HepG2 (cell line): Measurements from ENCODE around the gene CUL5. TPM values are rescaled to one million over a fixed set of nuclear protein-coding genes. Genes with fewer than 3 reads are reported as not detected.

Experiments used
- ATAC-seq: fragments of 200-7000 bp; cut with Tn5 transposase; 3 replicates; pipeline ENCODE4 v1.9.1; 2020; ENCODE audit warnings: mild to moderate bottlenecking, moderate library complexity
- BruUV-seq: library from RNA; stranded (reverse); fragments of 400-500 nt; replicated peaks from 2 replicates; lab custom pipeline; 2021; lab: Mats Ljungman, UMichigan
- CTCF ChIA-PET: fragments of 300-600 bp; formaldehyde crosslinking; extraction: SDS; loops from one replicate; lab custom pipeline; 2021; ENCODE audit warnings: low total read pairs, inconsistent platforms, low intra/inter-chr PET ratio; lab: Yijun Ruan, JAX
- POLR2A ChIA-PET: fragments of 350-600 bp; sonication (Branson Sonifier 250); formaldehyde crosslinking; loops from one replicate; lab custom pipeline; 2020; ENCODE audit warnings: antibody characterized with exemption, inconsistent platforms; lab: Yijun Ruan, JAX
- DNase-seq: peaks from one replicate; pipeline ENCODE4 v3.0.0-alpha.2; 2015; ENCODE audit warnings: low spot score
- FAIRE-seq: peaks from 3 replicates; lab custom pipeline; 2011; peaks lifted over from hg19 to GRCh38; lab: Jason Lieb, UNC
- H2AFZ ChIP-seq: one replicate; pipeline ENCODE4 v1.6.1; 2011; ENCODE audit warnings: low read length, inconsistent platforms
- H3K27ac ChIP-seq: fragments of 300-600 bp; 3 replicates; pipeline ENCODE4 v1.8.0; 2011; ENCODE audit warnings: mixed run types, mild to moderate bottlenecking, mixed read lengths, low read length, inconsistent platforms; ENCODE audit not compliant: insufficient read depth; ENCODE audit errors: extremely low read length
- H3K27me3 ChIP-seq, 2 experiments: fragments of 200-600 bp in 1 of 2; 2 replicates in 1 of 2; 3 replicates in 1 of 2; pipeline versions ENCODE4 v1.6.0 to v1.8.0; 2011; ENCODE audit warnings: low read length in 2 of 2, mild to moderate bottlenecking in 2 of 2, moderate library complexity in 2 of 2, inconsistent platforms in 1 of 2; ENCODE audit not compliant: insufficient read depth in 2 of 2, control insufficient read depth in 1 of 2
- H3K36me3 ChIP-seq, 2 experiments: fragments of 200-600 bp in 1 of 2; replicated peaks in 1 of 2; 2 replicates in 1 of 2; 3 replicates in 1 of 2; pipeline versions ENCODE4 v1.5.1 to v1.8.0; 2011; ENCODE audit warnings: low read length in 2 of 2, inconsistent platforms in 1 of 2; ENCODE audit not compliant: insufficient read depth in 2 of 2, control insufficient read depth in 1 of 2
- H3K4me1 ChIP-seq: 2 replicates; pipeline ENCODE4 v1.5.1; 2012; ENCODE audit warnings: low read length, inconsistent platforms; ENCODE audit not compliant: insufficient read depth
- H3K4me2 ChIP-seq: 2 replicates; pipeline ENCODE4 v1.6.0; 2011; ENCODE audit warnings: low read depth, low read length, inconsistent platforms
- H3K4me3 ChIP-seq, 3 experiments: fragments of 200-600 bp in 1 of 3; sonication (generic), shearing (Covaris generic) in 1 of 3; replicated peaks in 1 of 3; 2 replicates each; pipeline ENCODE4 v1.5.1; 2011 to 2016; ENCODE audit warnings: low read length in 3 of 3, inconsistent platforms in 2 of 3, low read depth in 2 of 3, mild to moderate bottlenecking in 2 of 3, control low read depth in 1 of 3, mixed read lengths in 1 of 3; ENCODE audit not compliant: insufficient read depth in 1 of 3
- H3K79me2 ChIP-seq: one replicate; pipeline ENCODE4 v1.6.1; 2011; ENCODE audit warnings: low read length, inconsistent platforms; ENCODE audit not compliant: insufficient read depth
- H3K9ac ChIP-seq: 2 replicates; pipeline ENCODE4 v1.6.0; 2011; ENCODE audit warnings: mild to moderate bottlenecking, low read depth, low read length, inconsistent platforms; ENCODE audit not compliant: insufficient read depth
- H3K9me3 ChIP-seq: 2 replicates; pipeline ENCODE4 v1.5.1; 2012; ENCODE audit warnings: mild to moderate bottlenecking, low read length
- H4K20me1 ChIP-seq: 2 replicates; pipeline ENCODE4 v1.6.0; 2011; ENCODE audit warnings: inconsistent platforms, mild to moderate bottlenecking, low read length, moderate library complexity; ENCODE audit not compliant: insufficient read depth
- ATAD3A ChIP-seq: sonication (generic); formaldehyde crosslinking; IDR thresholded peaks from 2 replicates; pipeline ENCODE4 v1.4.0; 2020; ENCODE audit warnings: missing genetic modification reagents
- FOSL1 ChIP-seq: sonication (generic); formaldehyde crosslinking; IDR thresholded peaks from 2 replicates; pipeline ENCODE4 v1.9.0; 2021; ENCODE audit warnings: missing genetic modification reagents, borderline replicate concordance
- NCOR1 ChIP-seq: fragments of 200-600 bp; sonication (generic); IDR thresholded peaks from 2 replicates; pipeline ENCODE4 v1.7.0; 2017; ENCODE audit warnings: antibody characterized with exemption, low read length, borderline replicate concordance
- ZBTB14 ChIP-seq: sonication (generic); formaldehyde crosslinking; IDR thresholded peaks from 2 replicates; pipeline ENCODE4 v1.4.0; 2020; ENCODE audit warnings: missing genetic modification reagents
- ZNF362 ChIP-seq: sonication (generic); formaldehyde crosslinking; IDR thresholded peaks from 2 replicates; pipeline ENCODE4 v1.4.0; 2020; ENCODE audit warnings: missing genetic modification reagents, mild to moderate bottlenecking, borderline replicate concordance
- ZNF710 ChIP-seq: sonication (generic); formaldehyde crosslinking; IDR thresholded peaks from 2 replicates; pipeline ENCODE4 v1.5.0; 2020; ENCODE audit warnings: mild to moderate bottlenecking, missing genetic modification reagents, borderline replicate concordance
- WGBS: methylation state at CpG from one replicate; pipeline ENCODE4 v1.1.6; 2017; ENCODE audit warnings: low lambda C conversion rate; 5-methylcytosine and 5-hydroxymethylcytosine counted together
- in situ Hi-C: cut with HindIII; loops from 2 replicates; pipeline ENCODE4 v1.10.0; 2017; ENCODE audit warnings: low pct_unique_long_range_greater_than_20kb; ENCODE audit not compliant: extremely low pct_ligation_motif_present
- intact Hi-C: fragments of 100-400 bp; cut with micrococcal nuclease; formaldehyde crosslinking; loops from one replicate; pipeline ENCODE4 v1.10.0; 2022; ENCODE audit not compliant: unreplicated experiment
- polyA plus RNA-seq, 8 experiments: library from polyadenylated mRNA; depleted of rRNA in 3 of 8; stranded (reverse) in 7 of 8; unstranded in 1 of 8; fragments of >200 nt; fragmentation: Illumina TruSeq in 4 of 8; extraction: Trizol in 4 of 8; gene quantifications; 2 replicates each; pipeline versions ENCODE4 v1.2.1 to v1.2.3, GENCODE V29; 2011 to 2016; ENCODE audit warnings: low read depth in 4 of 8, missing spikeins in 1 of 8, mixed read lengths in 1 of 8; ENCODE audit not compliant: insufficient read depth in 1 of 8
- total RNA-seq, 5 experiments: library from RNA; depleted of rRNA; stranded (reverse); fragments of >200 nt; fragmentation: Illumina TruSeq; extraction: Trizol; gene quantifications; 2 replicates each; pipeline ENCODE4 v1.2.3, GENCODE V29; 2016; ENCODE audit warnings: low read depth in 1 of 5

CUL5 gene
- total and polyA plus RNA-seq, 2 of the 13 experiments (the other 11 are each of a cell fraction or from before 2014, with no cell fraction given), result 7.0 to 24.7 TPM

GRCh38 chr11:108035690-108036089 lies 27.0 kb downstream of the CUL5 start:
- ChIA-PET POLR2A (no interaction called here), CTCF (no interaction called here)
- in situ Hi-C loops (no loop called here), intact Hi-C loops (no loop called here)
- FAIRE-seq (no peak), ATAC-seq (no peak; the same call in 2 of the 3 replicates), DNase-seq (no peak)
- no peak overlapping the region for H3K27ac ChIP-seq
- no peak for TF ChIP-seq ATAD3A (CRISPR knock-in tag)
- TF ChIP-seq ZNF362 (CRISPR knock-in tag), result 0 out of 2 replicates have a peak, but pooled peaks have one; percentile 27
- no peak overlapping the region for H3K4me3 ChIP-seq
- H3K27me3 ChIP-seq, result no peaks in the 10 kb centered on the region
- H3K9ac ChIP-seq, result no peak overlapping the region
- no peak overlapping the region for H2AFZ ChIP-seq
- peaks cover 10 to 54% of the 10 kb centered on the region in 2 experiments for H3K36me3 ChIP-seq
- H3K4me2 ChIP-seq, result no peak overlapping the region
- BruUV-seq, result no TSS peak
- H4K20me1 ChIP-seq, result peaks cover 12% of the 10 kb centered on the region; the same call in 1 of the 2 replicates
- no peaks in the 10 kb centered on the region for H3K4me1 ChIP-seq
- no peaks in the 10 kb centered on the region for H3K9me3 ChIP-seq
- WGBS, result 98% methylated on average over 4 of the region's 4 CpGs
- H3K79me2 ChIP-seq, result peaks cover 27% of the 10 kb centered on the region

DNA sequence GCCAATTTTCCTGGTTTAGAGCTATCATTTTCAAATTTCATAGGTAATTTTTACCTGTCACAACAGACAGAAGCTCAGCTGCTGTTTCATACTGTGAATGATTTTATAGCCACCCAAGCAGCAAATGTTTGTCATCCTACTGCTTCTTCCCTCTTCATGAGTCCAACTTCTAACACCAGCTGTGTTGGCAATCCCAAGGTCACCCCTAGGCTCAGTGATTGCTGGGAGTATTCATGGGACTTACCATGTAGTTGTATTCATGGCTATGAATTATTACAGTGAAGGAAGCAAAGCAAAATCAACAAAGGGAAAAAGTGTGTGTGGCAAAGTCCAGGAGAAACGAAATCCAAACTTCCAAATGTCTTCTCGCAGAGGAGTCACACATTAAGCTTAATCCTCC lies 28.5 kb downstream of the CUL5 start:
- Histone ChIP-seq H3K79me2 (peaks cover 14% of the 10 kb centered on the region), H3K27me3 (no peaks in the 10 kb centered on the region), H3K27ac (no peak overlapping the region), H3K9ac (no peak overlapping the region), H3K4me3 (no peak overlapping the region), H3K4me1 (no peaks in the 10 kb centered on the region), H3K36me3 (peaks cover 10 to 50% of the 10 kb centered on the region in 2 experiments), H4K20me1 (peaks cover 10% of the 10 kb centered on the region; the same call in 1 of the 2 replicates), H3K9me3 (no peaks in the 10 kb centered on the region), H3K4me2 (no peak overlapping the region), H2AFZ (no peak overlapping the region)
- intact Hi-C loops (no loop called here), in situ Hi-C loops (no loop called here)
- no peak for FAIRE-seq
- TSS peak; percentile 22 for BruUV-seq
- ChIA-PET CTCF (no interaction called here), POLR2A (no interaction called here)
- TF ChIP-seq ZNF710 (CRISPR knock-in tag), result no peak
- TF ChIP-seq FOSL1, result no peak
- no peak for TF ChIP-seq ZBTB14 (CRISPR knock-in tag)
- TF ChIP-seq NCOR1, result no peak
- no peak for DNase-seq
- ATAC-seq, result no peak
- WGBS, result 87% methylated on average over 2 of the region's 2 CpGs
